Stimulated activated CD8-positive, alpha-beta memory T cell treated with anti-CD3 and anti-CD28 coated beads, Interleukin-7, amount 100 ng/mL, for 24 hours (primary cell): ENCODE data around the gene RPS19.

Experiments used
- DNase-seq: peaks from one replicate; pipeline ENCODE4 v3.0.0-alpha.2; 2020; ENCODE audit warnings: low read depth

The RPS19 gene

DNA sequence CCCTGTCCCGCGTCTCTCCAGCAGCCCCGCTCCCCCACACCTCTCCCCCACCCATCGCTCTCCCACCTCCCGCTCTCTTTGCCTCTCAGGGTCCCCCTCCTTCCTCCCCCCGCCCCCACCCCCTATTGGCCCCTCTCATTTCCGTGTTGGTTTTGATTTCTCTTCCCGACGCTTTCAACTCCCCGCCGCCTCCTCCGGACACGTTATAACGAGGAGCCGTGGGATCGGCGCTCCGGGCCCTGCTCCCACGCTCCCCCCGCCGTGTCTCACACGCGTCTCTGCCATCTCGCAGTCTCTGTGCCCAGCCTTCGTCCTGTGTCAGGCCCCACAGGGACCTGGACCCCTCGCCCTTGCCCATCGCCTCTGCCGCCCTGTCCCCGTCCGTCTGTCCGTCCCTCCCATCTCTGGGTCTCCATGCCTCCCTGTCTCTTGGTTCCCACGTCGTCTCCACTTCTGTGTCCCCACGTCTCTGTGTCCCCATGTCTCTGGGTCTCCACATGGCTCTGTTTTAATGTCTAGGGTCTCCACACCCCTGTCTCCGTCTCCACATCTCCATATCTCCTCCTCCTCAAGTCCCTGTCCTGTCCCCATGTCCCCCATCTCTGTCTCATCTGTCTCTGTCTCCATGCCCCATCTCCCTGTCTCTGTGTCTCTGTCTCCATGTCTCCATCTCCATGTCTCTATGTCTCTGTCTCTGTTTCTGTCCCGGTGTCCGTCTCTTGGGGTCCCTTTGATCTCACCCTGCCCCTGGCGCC lies 55.1 kb downstream of the RPS19 start:
- no peak for DNase-seq

DNA sequence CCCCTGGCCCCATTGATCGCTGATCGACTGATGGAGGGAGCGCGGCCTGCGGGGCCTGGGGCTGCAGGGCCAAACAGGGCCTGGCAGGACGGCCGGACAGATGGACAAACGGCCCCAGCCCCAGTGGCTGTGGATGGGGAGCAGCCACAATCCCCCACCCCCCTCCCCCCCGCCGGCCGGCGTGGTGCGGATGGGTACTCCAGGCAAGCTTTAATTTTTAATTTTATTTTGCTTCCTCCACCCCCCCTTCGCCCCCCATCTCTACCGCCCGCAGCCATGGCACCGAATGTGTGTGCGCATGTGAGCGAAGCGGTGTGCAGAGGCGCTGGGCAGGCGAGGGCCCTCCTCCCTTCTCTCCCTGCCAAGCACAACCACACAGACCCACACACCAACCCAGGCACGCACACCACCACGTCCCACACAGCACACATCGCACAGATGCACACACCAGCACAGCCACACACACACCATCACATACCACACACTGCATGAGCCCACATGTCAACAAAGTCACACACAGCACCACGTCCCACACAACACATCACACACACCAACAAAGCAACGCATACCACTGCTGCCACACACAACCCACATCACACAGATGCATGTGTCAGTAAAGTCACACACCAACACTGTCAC lies 55.8 kb downstream of the RPS19 start:
- no peak for DNase-seq

DNA sequence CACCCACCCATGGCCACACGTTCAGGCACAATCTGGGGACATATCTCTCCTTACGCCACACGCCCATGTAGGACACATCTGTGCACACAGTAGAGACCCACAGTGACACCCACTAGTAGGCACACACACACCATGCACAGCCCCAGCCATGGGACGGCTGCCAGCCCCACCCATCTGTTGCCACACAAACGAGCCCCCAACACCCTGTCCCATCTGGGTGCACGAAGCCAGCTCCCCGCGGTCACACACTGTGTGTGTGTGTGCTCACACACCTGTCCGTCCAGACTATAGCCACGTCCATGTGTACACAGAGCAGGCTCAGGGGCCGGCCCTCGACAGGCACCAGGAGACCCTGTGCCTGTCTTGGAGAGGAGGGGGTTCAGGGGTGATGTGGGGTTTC lies 57.6 kb downstream of the RPS19 start:
- no peak for DNase-seq

DNA sequence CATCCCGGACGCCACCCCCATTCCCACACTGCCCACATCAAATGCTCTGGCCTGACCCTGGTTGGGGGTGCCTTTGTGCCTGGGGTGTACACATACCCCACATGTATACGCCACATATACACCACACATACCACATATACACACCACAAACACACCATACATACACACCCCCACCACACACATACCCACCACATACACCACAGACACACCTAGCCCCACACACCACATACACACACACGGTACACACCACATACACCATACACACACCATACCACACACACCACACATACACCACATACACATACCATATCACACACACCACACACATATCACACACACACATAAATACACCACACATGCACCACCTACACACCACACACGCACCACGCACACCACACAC lies 58.0 kb downstream of the RPS19 start:
- DNase-seq: no peak

DNA sequence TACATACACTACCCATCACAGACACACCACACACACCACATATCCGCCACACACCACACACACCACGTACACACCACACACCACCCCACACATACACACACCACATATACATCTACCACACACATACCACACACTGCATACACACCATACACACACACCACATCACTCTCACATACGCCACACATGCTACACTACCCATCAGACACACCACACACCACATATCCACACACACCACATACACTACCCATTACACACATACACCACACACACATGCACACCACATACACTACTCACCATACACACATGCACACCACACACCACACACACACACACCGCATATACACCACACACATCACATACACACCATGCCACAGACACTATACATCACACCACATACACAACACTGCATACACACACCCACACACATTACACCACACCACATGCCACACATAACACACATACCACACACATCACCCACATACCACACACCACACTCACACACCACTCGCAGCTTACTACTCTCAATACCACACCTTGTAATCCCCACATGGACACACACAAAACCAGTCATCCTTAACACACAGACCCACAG lies 58.7 kb downstream of the RPS19 start:
- no peak for DNase-seq

DNA sequence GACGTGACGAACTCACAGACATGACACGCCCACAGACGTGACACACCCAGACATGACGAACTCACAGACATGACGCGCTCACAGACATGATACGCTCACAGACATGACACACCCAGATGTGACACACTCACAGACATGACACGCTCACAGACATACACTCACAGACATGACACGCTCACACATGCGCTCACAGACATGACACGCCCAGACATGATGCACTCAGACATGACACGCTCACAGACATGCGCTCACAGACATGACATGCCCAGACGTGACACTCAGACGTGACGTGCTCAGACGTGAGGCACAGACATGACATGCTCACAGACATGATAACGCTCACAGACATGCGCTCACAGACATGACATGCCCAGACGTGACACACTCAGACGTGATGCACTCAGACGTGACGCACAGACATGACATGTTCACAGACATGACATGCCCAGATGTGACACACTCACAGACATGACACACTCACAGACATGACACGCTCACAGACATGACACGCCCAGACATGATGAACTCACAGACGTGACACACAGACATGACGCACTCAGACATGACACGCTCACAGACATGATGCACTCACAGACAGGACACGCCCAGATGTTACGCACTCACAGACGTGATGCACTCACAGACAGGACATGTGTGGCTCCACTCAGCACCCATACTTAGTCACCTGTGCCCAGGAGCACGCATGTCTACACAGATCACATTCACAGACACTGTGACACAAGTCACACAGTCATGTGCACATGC lies 60.1 kb downstream of the RPS19 start:
- no peak for DNase-seq

DNA sequence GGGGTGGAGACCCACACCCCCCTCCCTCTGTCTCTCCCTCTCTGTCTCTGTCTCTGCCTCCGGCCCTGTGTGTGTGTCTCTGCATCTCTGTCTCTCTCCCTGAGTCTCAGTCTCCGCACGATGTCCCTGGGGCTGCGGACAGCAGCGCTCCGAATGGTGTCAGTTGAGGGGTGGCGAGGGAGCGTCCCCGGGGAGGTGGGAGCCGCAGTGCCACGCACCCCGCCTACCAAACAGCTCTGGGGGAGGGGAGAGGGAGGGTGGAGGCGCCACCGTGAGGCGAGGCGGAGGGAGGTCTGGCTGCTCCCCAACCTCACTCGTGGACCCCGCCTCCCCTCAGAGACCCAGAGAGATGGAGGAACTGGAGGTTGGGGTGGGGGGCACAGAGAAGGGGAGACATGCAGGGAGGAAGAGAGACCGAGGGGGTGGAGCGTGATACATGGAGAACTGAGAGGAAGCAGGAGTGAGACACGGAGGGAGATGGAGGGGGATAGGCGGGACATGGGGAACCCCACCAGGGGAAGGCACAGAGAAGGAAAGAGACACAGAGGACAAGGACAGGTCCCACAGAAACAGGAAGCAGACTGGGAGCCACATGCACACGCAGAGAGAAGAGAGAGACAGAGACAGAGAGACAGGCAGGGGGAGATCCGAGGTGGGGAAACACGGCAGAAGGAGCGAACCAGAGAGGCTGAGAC lies 61.0 kb downstream of the RPS19 start:
- no peak for DNase-seq

DNA sequence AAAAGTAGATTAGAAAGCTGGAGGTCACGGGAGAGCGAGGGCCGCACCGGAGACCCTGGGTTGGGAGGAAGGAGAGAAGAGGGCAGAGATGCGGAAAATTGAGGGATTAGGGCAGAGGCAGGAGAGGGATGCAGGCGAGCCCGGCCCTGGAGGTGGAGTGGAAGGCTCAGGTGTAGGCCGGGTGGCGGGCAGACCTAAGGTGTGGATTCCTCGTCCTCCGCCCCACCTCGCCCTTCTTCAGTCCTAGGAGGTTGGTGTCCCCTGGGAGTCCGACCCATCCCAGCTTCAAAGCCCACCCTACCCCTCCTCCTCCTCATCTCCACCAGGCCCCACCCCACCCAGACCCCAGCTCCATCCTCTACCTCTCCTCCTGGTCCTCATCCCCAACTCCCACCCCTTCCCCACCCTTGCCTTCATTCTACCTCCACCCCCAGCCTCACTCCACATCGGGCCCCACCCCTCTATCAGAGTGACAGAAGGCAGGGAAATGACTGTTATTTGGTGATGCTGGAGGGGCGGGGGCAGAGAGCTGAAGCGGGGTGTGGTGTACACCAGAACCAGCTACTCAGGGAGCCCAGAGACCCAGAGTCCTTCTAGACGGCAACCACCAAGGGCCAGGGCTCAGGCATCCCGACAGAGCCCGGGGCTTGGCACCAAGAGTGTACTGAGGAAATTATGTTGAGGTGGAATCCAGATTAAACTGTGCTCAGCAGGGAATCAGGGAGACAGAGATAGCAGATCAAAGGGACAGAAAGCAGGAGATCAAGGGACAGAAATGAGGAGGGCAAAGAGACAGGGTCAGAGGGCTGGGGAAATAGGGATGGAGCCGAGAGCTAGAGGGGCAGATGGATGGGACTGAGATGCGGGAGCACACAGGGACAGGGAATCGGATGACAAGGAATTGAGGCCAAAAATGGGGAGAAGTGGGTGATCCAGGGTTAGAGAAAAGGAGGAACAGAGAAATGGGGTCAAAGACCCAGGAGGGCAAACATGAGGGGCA lies 61.8 kb downstream of the RPS19 start:
- no peak for DNase-seq
